HG02763 (cell line): ENCODE measurements around the gene ILDR1.
"Not testable (repeated sequence)": the region's sequence is repeated elsewhere in the genome, so short reads cannot be mapped to it uniquely, and the experiment has no call there.

Experiments
- ATAC-seq: cut with Tn5 transposase; IDR thresholded peaks from one replicate; pipeline ENCODE4 v1.9.1; 2021; ENCODE audit warnings: mild to moderate bottlenecking, moderate library complexity; ENCODE audit not compliant: unreplicated experiment

ILDR1 gene

DNA sequence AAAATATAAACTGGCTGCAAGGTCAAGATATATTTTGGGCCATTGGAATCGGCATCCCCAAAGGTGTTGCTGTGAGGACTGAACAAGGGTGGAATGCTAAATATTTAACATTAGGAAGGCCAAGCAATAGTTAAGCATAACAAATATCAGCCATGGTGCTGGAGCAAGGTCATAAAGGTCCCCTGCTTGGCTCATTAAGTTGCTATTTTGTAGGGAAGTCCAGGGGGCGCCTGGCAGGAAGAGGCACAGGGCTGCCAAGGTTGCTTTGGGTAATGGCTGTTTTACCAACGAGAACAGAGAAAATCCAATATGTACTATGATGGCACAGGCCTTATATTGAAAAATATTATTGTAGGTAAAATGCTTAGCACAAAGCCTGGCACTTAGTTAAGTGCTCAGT, 65.7 kb downstream of the ILDR1 start:
- ATAC-seq = no peak

DNA sequence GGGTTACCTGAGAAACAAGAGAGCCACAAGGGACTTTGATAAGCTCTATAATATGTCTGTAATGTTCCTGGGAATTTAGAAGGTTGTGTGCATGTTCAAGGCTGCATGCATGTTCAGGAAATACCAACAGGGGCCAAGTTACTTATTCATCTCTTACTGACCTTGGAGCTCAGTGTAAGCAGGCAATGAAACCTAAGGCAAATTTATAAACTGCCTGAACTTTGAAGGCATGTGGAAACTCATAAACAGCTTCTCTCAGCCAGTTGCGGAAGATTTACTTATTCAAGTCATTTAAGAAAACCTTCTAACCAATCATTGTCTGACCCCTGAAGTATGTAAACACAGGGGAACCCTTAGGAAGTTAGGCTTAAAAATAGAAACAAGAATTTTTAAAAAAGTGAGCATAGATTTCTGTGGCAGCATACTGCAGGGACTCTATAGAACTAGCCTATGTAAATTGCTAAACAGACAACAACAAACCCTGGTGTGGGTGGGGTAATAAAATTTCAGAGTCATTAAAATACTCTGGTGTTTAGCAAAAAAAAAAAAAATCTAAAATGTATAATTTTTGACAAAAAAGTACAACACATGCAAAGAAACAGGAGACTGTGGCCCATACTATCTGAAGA, 70.6 kb downstream of the ILDR1 start:
- ATAC-seq = no peak

DNA sequence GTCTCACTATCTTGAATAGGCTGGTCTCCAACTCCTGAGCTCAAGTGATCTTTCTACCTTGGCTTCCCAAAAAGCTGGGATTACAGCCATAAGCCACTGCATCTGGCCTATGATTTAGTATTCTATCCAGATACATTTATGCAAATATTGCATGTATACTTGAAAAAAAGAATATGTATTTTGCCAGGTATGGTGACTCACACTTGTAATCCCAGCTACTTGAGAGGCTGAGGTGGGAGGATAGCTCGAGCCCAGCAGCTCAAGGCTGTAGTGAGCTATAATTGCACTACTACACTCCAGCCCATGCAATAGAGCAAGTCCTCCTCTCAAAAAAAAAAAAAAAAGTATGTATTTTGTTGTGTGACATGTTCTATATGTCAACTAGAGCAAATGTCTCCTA, 73.4 kb downstream of the ILDR1 start:
- ATAC-seq = no peak

DNA sequence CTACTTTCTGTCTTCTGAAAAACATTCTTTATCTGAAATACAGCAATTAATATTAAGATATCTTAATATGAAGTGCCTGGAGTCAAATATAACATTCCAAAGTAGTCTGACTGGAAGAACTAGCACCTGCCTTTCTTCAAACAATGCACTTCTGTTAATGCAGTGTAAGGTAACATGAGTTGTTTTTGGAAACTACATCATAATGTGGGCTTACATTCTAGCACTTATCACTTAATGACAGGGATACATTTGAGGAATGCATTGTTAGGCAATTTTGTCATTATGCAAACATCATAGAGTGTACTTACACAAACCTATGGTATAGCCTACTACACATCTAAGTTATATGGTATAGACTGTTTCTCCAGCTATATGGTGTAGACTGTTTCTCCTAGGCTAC, 78.6 kb downstream of the ILDR1 start:
- ATAC-seq = no peak

DNA sequence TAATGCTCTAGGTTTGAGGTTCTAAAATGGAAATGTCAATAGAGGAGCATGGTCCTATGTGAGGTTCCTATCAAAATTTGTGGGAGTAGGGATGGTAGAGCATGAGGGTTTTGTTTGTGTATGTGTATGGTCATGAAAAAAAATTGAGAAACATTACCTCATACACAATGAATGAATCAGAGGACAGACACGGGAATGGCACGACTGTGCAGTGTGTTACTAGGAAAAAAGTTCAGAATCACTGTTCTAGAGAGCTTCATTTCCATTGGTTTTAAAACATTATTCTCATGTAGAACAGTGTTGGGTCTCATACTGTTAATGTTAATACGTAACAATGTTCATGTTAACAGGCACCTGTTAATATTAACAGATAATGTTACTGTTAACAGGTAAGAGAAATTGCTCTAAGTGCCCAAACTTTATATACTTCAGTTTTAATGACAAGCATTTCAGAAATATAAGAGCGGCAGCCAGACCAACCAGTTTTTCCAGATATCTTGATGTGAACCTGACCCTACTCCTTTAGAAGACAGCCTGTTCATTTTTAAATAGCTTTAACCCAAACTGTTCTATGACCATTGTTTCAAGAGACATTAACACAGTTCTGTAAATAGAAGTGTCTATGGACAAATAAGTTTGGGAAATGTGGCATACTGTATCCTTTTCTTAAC, 79.8 kb downstream of the ILDR1 start:
- ATAC-seq = no peak

DNA sequence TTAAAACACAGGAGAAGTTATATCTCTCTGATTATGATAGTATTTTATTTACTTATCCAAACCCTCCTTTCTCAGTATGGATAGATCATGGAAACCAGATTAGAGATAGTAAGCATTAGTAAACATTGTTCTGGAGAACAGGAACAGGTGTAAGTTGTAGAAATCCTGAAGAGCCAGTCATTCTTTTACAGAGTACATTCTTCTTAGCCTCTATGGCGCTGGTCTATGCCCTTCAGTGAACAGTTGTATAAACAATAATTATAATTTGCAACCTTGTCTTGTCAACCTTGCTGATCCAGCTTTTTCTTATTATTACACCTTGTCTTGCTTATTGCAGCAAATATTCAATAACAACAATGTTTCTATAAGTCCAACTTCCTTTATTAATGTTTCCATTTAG, 80.5 kb downstream of the ILDR1 start:
- no peak for ATAC-seq

DNA sequence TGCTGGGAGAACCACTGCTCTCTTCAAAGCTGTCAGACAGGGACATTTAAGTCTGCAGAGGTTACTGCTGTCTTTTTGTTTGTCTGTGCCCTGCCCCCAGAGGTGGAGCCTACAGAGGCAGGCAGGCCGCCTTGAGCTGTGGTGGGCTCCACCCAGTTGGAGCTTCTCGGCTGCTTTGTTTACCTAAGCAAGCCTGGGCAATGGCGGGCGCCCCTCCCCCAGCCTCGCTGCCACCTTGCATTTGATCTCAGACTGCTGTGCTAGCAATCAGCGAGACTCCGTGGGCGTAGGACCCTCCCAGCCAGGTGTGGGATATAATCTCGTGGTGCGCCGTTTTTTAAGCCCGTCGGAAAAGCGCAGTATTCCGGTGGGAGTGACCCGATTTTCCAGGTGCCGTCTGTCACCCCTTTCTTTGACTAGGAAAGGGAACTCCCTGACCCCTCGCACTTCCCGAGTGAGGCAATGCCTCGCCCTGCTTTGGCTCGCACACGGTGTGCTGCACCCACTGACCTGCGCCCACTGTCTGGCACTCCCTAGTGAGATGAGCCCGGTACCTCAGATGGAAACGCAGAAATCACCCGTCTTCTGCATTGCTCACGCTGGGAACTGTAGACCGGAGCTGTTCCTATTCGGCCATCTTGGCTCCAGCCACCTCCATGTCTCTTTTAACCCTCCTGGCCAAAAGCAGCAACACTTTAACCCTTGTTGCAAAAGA, 83.7 kb downstream of the ILDR1 start:
- ATAC-seq = not testable (repeated sequence)
